T-cell (primary cell): ENCODE data around the gene WFS1. TPM values are rescaled to one million over a fixed set of nuclear protein-coding genes. Genes with fewer than 3 reads are reported as not detected.

Experiments used
- ATAC-seq, 4 experiments: fragments of 200-7000 bp in 3 of 4; fragments of 150-1000 bp in 1 of 4; cut with Tn5 transposase; replicated peaks in 1 of 4; 1 replicate in 3 of 4; 2 replicates in 1 of 4; pipeline ENCODE4 v1.10.0; 2021; ENCODE audit warnings: moderate library complexity in 3 of 4, mild to moderate bottlenecking in 2 of 4, moderate number of reproducible peaks in 1 of 4
- CTCF ChIA-PET, 2 donors: fragments of 300-600 bp; sonication (Branson Sonifier 250); formaldehyde crosslinking; loops; one replicate each; lab custom pipeline; 2022; ENCODE audit warnings: antibody characterized with exemption in 2 of 2; lab: Charles Lee
- POLR2A ChIA-PET, 2 donors: fragments of 300-600 bp; sonication (Branson Sonifier 250); formaldehyde crosslinking; loops; one replicate each; lab custom pipeline; 2022; ENCODE audit warnings: antibody characterized with exemption in 2 of 2; lab: Charles Lee
- DNase-seq, 35 experiments: peaks; one replicate each; pipeline versions ENCODE4 v3.0.0 to v3.0.0-alpha.2; 2013 to 2023
- H3K27ac ChIP-seq: one replicate; pipeline ENCODE4 v1.5.1; 2013; ENCODE audit warnings: low read length
- H3K27me3 ChIP-seq, 2 experiments: replicated peaks in 1 of 2; 1 replicate in 1 of 2; 2 replicates in 1 of 2; pipeline versions ENCODE4 v1.6.1 to v1.7.0; 2013; ENCODE audit warnings: low read length in 1 of 2, mixed read lengths in 1 of 2; ENCODE audit not compliant: control insufficient read depth in 2 of 2, insufficient read depth in 2 of 2; ENCODE audit errors: extremely low read depth in 1 of 2
- H3K36me3 ChIP-seq, 2 donors: 1 replicate in 1 of 2; 2 replicates in 1 of 2; pipeline versions ENCODE4 v1.6.1 to v1.7.0; 2013; ENCODE audit warnings: low read length in 1 of 2; ENCODE audit not compliant: control insufficient read depth in 2 of 2, insufficient read depth in 1 of 2; ENCODE audit errors: extremely low read depth in 1 of 2
- H3K4me1 ChIP-seq, 2 experiments: 1 replicate in 1 of 2; 2 replicates in 1 of 2; pipeline versions ENCODE4 v1.6.1 to v1.7.0; 2013; ENCODE audit warnings: low read length in 2 of 2, mixed read lengths in 1 of 2; ENCODE audit not compliant: insufficient read depth in 2 of 2, control insufficient read depth in 1 of 2; ENCODE audit errors: extremely low read depth in 1 of 2
- H3K4me3 ChIP-seq, 2 donors: 1 replicate in 1 of 2; 2 replicates in 1 of 2; pipeline versions ENCODE4 v1.5.1 to v1.7.0; 2013; ENCODE audit warnings: mild to moderate bottlenecking in 2 of 2, low read length in 1 of 2, moderate library complexity in 1 of 2; ENCODE audit not compliant: control insufficient read depth in 1 of 2; ENCODE audit errors: extremely low read depth in 1 of 2
- H3K9me3 ChIP-seq: 2 replicates; pipeline ENCODE4 v1.7.0; 2013
- H3K27ac Mint-ChIP-seq, 2 donors: one replicate each; pipeline ENCODE4 v1.8.0; 2020 to 2021; ENCODE audit warnings: mild to moderate bottlenecking in 2 of 2, mixed read lengths in 2 of 2
- H3K27me3 Mint-ChIP-seq, 2 donors: one replicate each; pipeline ENCODE4 v1.8.0; 2021 to 2022; ENCODE audit warnings: mixed read lengths in 2 of 2
- H3K36me3 Mint-ChIP-seq: one replicate; pipeline ENCODE4 v1.8.0; 2021; ENCODE audit warnings: mixed read lengths
- H3K4me1 Mint-ChIP-seq, 3 donors: one replicate each; pipeline ENCODE4 v1.8.0; 2020 to 2022; ENCODE audit warnings: mixed read lengths in 3 of 3, mild to moderate bottlenecking in 1 of 3
- H3K4me3 Mint-ChIP-seq, 3 donors: one replicate each; pipeline ENCODE4 v1.8.0; 2020 to 2022; ENCODE audit warnings: mild to moderate bottlenecking in 3 of 3, mixed read lengths in 3 of 3, moderate library complexity in 3 of 3
- H3K9me3 Mint-ChIP-seq, 3 donors: one replicate each; pipeline ENCODE4 v1.8.0; 2020 to 2022; ENCODE audit warnings: mixed read lengths in 3 of 3
- WGBS: methylation state at CpG from one replicate; pipeline ENCODE4 v1.1.5; 2013; ENCODE audit warnings: missing lambda C conversion rate; ENCODE audit not compliant: insufficient coverage; 5-methylcytosine and 5-hydroxymethylcytosine counted together
- total RNA-seq, 35 experiments: library from RNA in 6 of 35; stranded (reverse) in 6 of 35; fragments of 120-200 nt in 1 of 35; gene quantifications; one replicate each; pipeline versions ENCODE4 v1.2.1 to v1.2.4 and lab custom pipeline; 2013 to 2026

The WFS1 gene
- total RNA-seq, 5 donors from 2014 or later (not counting 1 experiment from before 2014, with no cell fraction given), result 3.2 to 6.2 (median 5.1) TPM

DNA sequence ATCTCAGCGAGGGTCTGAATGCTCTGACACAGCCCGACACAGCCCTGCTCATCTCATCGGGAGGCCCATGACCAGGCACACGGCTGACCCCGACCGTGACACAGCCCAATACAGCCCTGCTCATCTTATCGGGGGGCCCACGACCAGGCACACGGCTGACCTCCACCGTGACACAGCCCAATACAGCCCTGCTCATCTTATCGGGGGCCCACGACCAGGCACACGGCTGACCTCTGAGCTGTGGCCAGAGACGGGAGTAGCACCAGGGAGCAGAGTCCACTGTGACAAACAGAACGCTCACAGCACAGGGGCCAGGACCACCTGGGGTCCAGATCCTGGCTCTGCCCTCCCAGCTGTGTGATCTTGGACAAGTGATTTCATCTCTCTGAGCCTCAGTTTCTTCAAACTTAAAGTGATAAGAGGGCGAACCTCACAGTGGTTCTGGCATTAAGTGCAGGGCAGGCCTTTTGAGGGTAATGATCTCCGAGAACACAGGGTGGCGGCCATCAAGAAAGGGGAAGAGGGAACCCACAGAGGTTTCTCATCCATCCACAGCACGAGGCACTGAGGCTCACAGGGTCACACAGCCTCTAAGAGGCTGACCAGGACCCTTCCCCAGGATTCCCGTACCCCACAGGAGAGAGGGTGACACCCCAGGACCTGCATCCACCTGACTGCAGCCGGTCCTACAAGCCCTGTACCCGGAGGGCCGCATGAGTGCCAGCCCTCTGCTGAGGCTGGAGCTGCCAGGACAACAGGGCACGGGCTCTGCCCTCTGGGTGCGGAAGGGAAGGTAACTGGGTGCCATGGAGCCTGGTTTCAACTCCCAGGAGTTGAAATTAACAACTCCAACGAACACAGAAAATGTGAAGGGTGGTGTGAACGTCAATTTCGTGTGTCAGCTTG is 60.1 kb downstream of the WFS1 start:
- Mint-ChIP-seq H3K9me3 (no peaks in the 10 kb centered on the region), H3K27ac (no peak overlapping the region), H3K36me3 (no peaks in the 10 kb centered on the region), H3K4me1 (no peaks in the 10 kb centered on the region), H3K27me3 (peaks cover 29 to 32% of the 10 kb centered on the region in 2 donors), H3K4me3 (no peak overlapping the region)
- ChIA-PET CTCF (interaction anchor here (1.2 to 3.5 kb wide), 3 partner anchors 76 to 79 kb away, joined by 4 to 21 read pairs (median 14); no protein-coding TSS in a partner anchor), POLR2A (no interaction called here)
- no peaks in the 10 kb centered on the region for H3K36me3 ChIP-seq
- no peak overlapping the region for H3K27ac ChIP-seq
- no peak for ATAC-seq
- no peaks in the 10 kb centered on the region for H3K9me3 ChIP-seq
- peaks cover 0 to 78% of the 10 kb centered on the region in 2 experiments for H3K27me3 ChIP-seq
- no peak overlapping the region for H3K4me3 ChIP-seq
- WGBS, result 83% methylated on average over 25 of the region's 28 CpGs
- DNase-seq, result no peak
- H3K4me1 ChIP-seq, result peaks cover 0 to 11% of the 10 kb centered on the region in 2 experiments

- H3K4me1 ChIP-seq, result peaks cover 0 to 11% of the 10 kb centered on the region in 2 experiments
- H3K9me3 ChIP-seq, result no peaks in the 10 kb centered on the region
- Mint-ChIP-seq H3K36me3 (no peaks in the 10 kb centered on the region), H3K4me3 (no peak overlapping the region), H3K4me1 (no peaks in the 10 kb centered on the region), H3K27me3 (peaks cover 34 to 38% of the 10 kb centered on the region in 2 donors), H3K9me3 (no peaks in the 10 kb centered on the region), H3K27ac (no peak overlapping the region)
- no peak overlapping the region for H3K27ac ChIP-seq
- H3K36me3 ChIP-seq, result no peaks in the 10 kb centered on the region
- ATAC-seq, result no peak
- no peak overlapping the region for H3K4me3 ChIP-seq
- 92% methylated on average over 6 of the region's 7 CpGs for WGBS
- no peak for DNase-seq
- ChIA-PET CTCF (interaction anchor here (2.1 to 3.5 kb wide), 2 partner anchors 80 kb away, joined by 14 to 21 read pairs; no protein-coding TSS in a partner anchor), POLR2A (no interaction called here)
- peaks cover 0 to 79% of the 10 kb centered on the region in 2 experiments for H3K27me3 ChIP-seq
Measured at GRCh38 chr4:6330384-6330767, 60.7 kb downstream of the WFS1 start.

GRCh38 chr4:6331018-6331417 is 61.4 kb downstream of the WFS1 start:
- Mint-ChIP-seq H3K4me1 (no peaks in the 10 kb centered on the region), H3K4me3 (no peak overlapping the region), H3K9me3 (no peaks in the 10 kb centered on the region), H3K27ac (no peak overlapping the region), H3K27me3 (peaks cover 29 to 40% of the 10 kb centered on the region in 2 donors), H3K36me3 (no peaks in the 10 kb centered on the region)
- ChIA-PET POLR2A (no interaction called here), CTCF (interaction anchor here (0.8 to 3.5 kb wide), 3 partner anchors 80 to 333 kb away, joined by 3 to 21 read pairs (median 14); no protein-coding TSS in a partner anchor)
- Histone ChIP-seq H3K27me3 (peaks cover 0 to 79% of the 10 kb centered on the region in 2 experiments), H3K9me3 (no peaks in the 10 kb centered on the region), H3K4me1 (peaks cover 0 to 11% of the 10 kb centered on the region in 2 experiments), H3K36me3 (no peaks in the 10 kb centered on the region), H3K4me3 (no peak overlapping the region), H3K27ac (no peak overlapping the region)
- WGBS, result 82% methylated on average over 2 of the region's 8 CpGs
- no peak for ATAC-seq
- peak in 4 of 35 experiments; percentile 8 to 50 (median 13) for DNase-seq

DNA sequence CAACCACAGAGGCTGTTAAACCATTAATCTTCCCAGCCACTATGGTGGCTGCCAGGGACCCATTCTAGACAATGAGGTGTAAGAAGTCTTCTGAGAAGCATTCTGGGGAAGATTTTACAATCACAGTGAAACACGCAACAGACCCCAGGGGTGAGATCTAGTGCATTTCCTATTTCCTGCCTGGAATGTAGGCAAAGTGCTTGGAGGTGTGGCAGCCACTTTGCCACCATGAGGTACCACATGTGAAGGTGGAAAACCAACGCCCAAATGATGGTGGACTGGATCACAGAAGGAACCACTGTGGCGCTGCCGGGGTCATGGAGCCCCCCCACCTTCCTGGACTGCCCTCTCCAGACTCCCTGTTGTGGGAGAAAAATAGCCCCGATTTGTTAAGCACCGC is 61.8 kb downstream of the WFS1 start:
- H3K27me3 Mint-ChIP-seq, result peaks cover 25 to 40% of the 10 kb centered on the region in 2 donors
- no peaks in the 10 kb centered on the region for H3K4me1 Mint-ChIP-seq
- Histone ChIP-seq H3K9me3 (no peaks in the 10 kb centered on the region), H3K4me3 (no peak overlapping the region), H3K27ac (no peak overlapping the region), H3K4me1 (peaks cover 0 to 11% of the 10 kb centered on the region in 2 experiments), H3K36me3 (no peaks in the 10 kb centered on the region), H3K27me3 (peaks cover 0 to 79% of the 10 kb centered on the region in 2 experiments)
- H3K27ac Mint-ChIP-seq, result no peak overlapping the region
- ATAC-seq (no peak), DNase-seq (no peak)
- CTCF ChIA-PET, result interaction anchor here (0.8 to 3.5 kb wide), 4 partner anchors 62 to 333 kb away, joined by 3 to 21 read pairs (median 8); partner anchors contain the start of gene WFS1 (in 1 of the 2)
- H3K4me3 Mint-ChIP-seq, result no peak overlapping the region
- POLR2A ChIA-PET, result no interaction called here
- no peaks in the 10 kb centered on the region for H3K9me3 Mint-ChIP-seq
- WGBS, result 93% methylated on average over 2 of the region's 6 CpGs
- H3K36me3 Mint-ChIP-seq, result no peaks in the 10 kb centered on the region

GRCh38 chr4:6332042-6332668 is 62.5 kb downstream of the WFS1 start:
- Histone ChIP-seq H3K9me3 (no peaks in the 10 kb centered on the region), H3K27ac (no peak overlapping the region), H3K4me3 (no peak overlapping the region), H3K4me1 (peaks cover 0 to 12% of the 10 kb centered on the region in 2 experiments), H3K27me3 (peaks cover 0 to 73% of the 10 kb centered on the region in 2 experiments), H3K36me3 (no peaks in the 10 kb centered on the region)
- DNase-seq (peak in 4 of 35 experiments; percentile 8 to 39 (median 14)), ATAC-seq (no peak)
- Mint-ChIP-seq H3K4me1 (peaks cover 0 to 2% (median 2%) of the 10 kb centered on the region in 3 donors), H3K27ac (no peak overlapping the region), H3K36me3 (no peaks in the 10 kb centered on the region), H3K27me3 (peaks cover 27 to 36% of the 10 kb centered on the region in 2 donors), H3K4me3 (no peak overlapping the region), H3K9me3 (no peaks in the 10 kb centered on the region)
- POLR2A ChIA-PET, result no interaction called here
- 37% methylated on average over 9 of the region's 18 CpGs for WGBS
- CTCF ChIA-PET, result interaction anchor here (0.5 to 3.5 kb wide), 5 partner anchors 9 to 1665 kb away, joined by 3 to 21 read pairs (median 3); partner anchors contain the start of gene WFS1 (in 1 of the 2)

DNA sequence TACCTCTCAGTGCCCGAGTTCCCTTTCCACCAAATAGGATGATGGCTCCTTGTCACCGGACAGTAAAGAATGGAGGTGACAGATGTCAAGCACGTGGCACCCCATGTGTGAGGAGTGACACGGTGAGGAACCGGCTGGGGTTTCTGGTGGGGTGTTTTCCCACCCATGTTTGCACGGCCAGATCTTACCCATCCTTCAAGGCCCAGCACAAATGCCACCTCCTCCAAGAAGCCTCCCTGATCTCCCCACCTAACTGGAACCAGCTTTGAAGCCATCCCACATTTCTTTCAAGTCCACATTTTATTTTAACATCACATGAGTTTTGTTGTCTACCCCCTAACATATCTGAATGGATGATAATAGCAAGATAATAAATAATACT is 63.0 kb downstream of the WFS1 start:
- H3K36me3 ChIP-seq, result no peaks in the 10 kb centered on the region
- H3K27me3 ChIP-seq, result peaks cover 0 to 73% of the 10 kb centered on the region in 2 experiments
- no peaks in the 10 kb centered on the region for H3K36me3 Mint-ChIP-seq
- no peak overlapping the region for H3K4me3 ChIP-seq
- H3K27me3 Mint-ChIP-seq, result peaks cover 32 to 41% of the 10 kb centered on the region in 2 donors
- no peak for ATAC-seq
- peaks cover 1 to 7% (median 7%) of the 10 kb centered on the region in 3 donors for H3K4me1 Mint-ChIP-seq
- ChIA-PET POLR2A (no interaction called here), CTCF (interaction anchor here (0.5 to 3.5 kb wide), 5 partner anchors 9 to 1665 kb away, joined by 3 to 21 read pairs (median 3); partner anchors contain the start of gene WFS1 (in 1 of the 2))
- DNase-seq, result no peak
- WGBS, result no CpG with 5 or more reads among the region's 6 CpGs
- no peak overlapping the region for H3K27ac Mint-ChIP-seq
- H3K4me1 ChIP-seq, result peaks cover 0 to 12% of the 10 kb centered on the region in 2 experiments
- no peaks in the 10 kb centered on the region for H3K9me3 ChIP-seq
- no peaks in the 10 kb centered on the region for H3K9me3 Mint-ChIP-seq
- no peak overlapping the region for H3K27ac ChIP-seq
- H3K4me3 Mint-ChIP-seq, result no peak overlapping the region
